Thyroid gland (tissue), 4 donors: ENCODE measurements around the gene ZNF385B.

Experiments
- CTCF ChIP-seq, 6 experiments: fragments of 200-600 bp in 3 of 6; fragments of 450-650 bp in 3 of 6; sonication (generic) in 3 of 6; IDR thresholded peaks; one replicate each; pipeline ENCODE4 v1.5.1; 2016 to 2019; ENCODE audit warnings: antibody characterized with exemption in 6 of 6, mild to moderate bottlenecking in 2 of 6, inconsistent platforms in 1 of 6, moderate library complexity in 1 of 6
- POLR2A ChIP-seq, 2 donors: fragments of 450-650 bp; IDR thresholded peaks; one replicate each; pipeline ENCODE4 v1.6.1; 2017; ENCODE audit warnings: antibody characterized with exemption in 2 of 2, mild to moderate bottlenecking in 2 of 2, moderate library complexity in 1 of 2

DNA sequence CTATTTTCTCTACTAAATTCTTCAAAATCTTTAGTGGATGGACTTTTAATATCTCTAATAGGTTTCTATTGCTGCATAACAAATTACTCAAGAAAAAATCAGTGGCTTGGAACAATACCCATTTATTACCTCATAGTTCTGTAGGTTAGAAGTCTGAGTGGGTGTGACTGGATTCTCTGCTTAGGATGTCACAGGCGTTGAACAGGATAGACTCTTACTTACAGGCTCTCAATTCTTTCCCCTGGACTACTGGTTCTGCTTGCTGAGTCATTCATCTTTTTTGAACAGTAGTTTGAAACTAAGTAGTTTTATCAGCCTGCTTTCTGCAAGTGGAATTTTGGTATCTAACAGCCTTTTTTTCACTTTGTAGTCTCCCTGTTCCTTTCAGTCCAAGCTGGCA is 265.4 kb downstream of the ZNF385B start:
- TF ChIP-seq POLR2A (IDR thresholded peaks at IDR 0.05) (no peak), CTCF (IDR thresholded peaks at IDR 0.05) (no peak)
